ENCODE measurements around the gene MYH1. TPM values are rescaled to one million over a fixed set of nuclear protein-coding genes. Genes with fewer than 3 reads are reported as not detected.

MYH1 gene
- total RNA-seq, 1 experiment from 2014 or later, result not detected

- intact Hi-C loops (cut with micrococcal nuclease; ENCODE audit: unreplicated experiment), result no loop called here
- H3K36me3 Mint-ChIP-seq (ENCODE audit: insufficient read depth, unreplicated experiment), result no peaks in the 10 kb centered on the region
- CTCF ChIA-PET, result no interaction called here
- DNase-seq, result no peak
- H3K4me1 Mint-ChIP-seq (ENCODE audit: low read depth, unreplicated experiment), result no peaks in the 10 kb centered on the region
- no peak for TF ChIP-seq CTCF (IDR thresholded peaks at IDR 0.05; ENCODE audit: unreplicated experiment)
- H3K4me3 Mint-ChIP-seq (ENCODE audit: low read depth, unreplicated experiment), result no peak overlapping the region
- BruUV-seq (replicated peaks), result no TSS peak
- H3K27ac Mint-ChIP-seq (ENCODE audit: unreplicated experiment), result no peak overlapping the region
- H3K27me3 Mint-ChIP-seq (ENCODE audit: unreplicated experiment), result no peaks in the 10 kb centered on the region
- H3K9me3 Mint-ChIP-seq (ENCODE audit: low read depth, unreplicated experiment), result no peaks in the 10 kb centered on the region
Observed at GRCh38 chr17:10471858-10472257, 46.5 kb downstream of the MYH1 start.

- no peak for DNase-seq
- TF ChIP-seq CTCF (IDR thresholded peaks at IDR 0.05; ENCODE audit: unreplicated experiment), result no peak
- no TSS peak for BruUV-seq (replicated peaks)
- intact Hi-C loops (cut with micrococcal nuclease; ENCODE audit: unreplicated experiment), result no loop called here
- Mint-ChIP-seq H3K36me3 (ENCODE audit: insufficient read depth, unreplicated experiment) (no peaks in the 10 kb centered on the region), H3K4me3 (ENCODE audit: low read depth, unreplicated experiment) (no peak within 1 kb of the TSS), H3K27ac (ENCODE audit: unreplicated experiment) (no peak within 1 kb of the TSS), H3K4me1 (ENCODE audit: low read depth, unreplicated experiment) (no peaks in the 10 kb centered on the region), H3K27me3 (ENCODE audit: unreplicated experiment) (no peaks in the 10 kb centered on the region), H3K9me3 (ENCODE audit: low read depth, unreplicated experiment) (no peaks in the 10 kb centered on the region)
- CTCF ChIA-PET, result no interaction called here
Observed at GRCh38 chr17:10469459-10469858, 48.9 kb downstream of the MYH1 start, which contains the start of gene MYH4. MYH4 (minus strand) TSS chr17:10469559; CDS start chr17:10466745, 2,814 bp downstream.

- Mint-ChIP-seq H3K4me3 (ENCODE audit: low read depth, unreplicated experiment) (no peak overlapping the region), H3K36me3 (ENCODE audit: insufficient read depth, unreplicated experiment) (no peaks in the 10 kb centered on the region), H3K9me3 (ENCODE audit: low read depth, unreplicated experiment) (peaks cover 7% of the 10 kb centered on the region), H3K27me3 (ENCODE audit: unreplicated experiment) (no peaks in the 10 kb centered on the region), H3K27ac (ENCODE audit: unreplicated experiment) (no peak overlapping the region), H3K4me1 (ENCODE audit: low read depth, unreplicated experiment) (no peaks in the 10 kb centered on the region)
- intact Hi-C loops (cut with micrococcal nuclease; ENCODE audit: unreplicated experiment), result no loop called here
- no peak for TF ChIP-seq CTCF (IDR thresholded peaks at IDR 0.05; ENCODE audit: unreplicated experiment)
- DNase-seq, result no peak
- no TSS peak for BruUV-seq (replicated peaks)
- CTCF ChIA-PET, result no interaction called here
Observed at GRCh38 chr17:10463402-10463801, 54.9 kb downstream of the MYH1 start.

GRCh38 chr17:10460062-10460461 is 58.3 kb downstream of the MYH1 start:
- peaks cover 7% of the 10 kb centered on the region for H3K9me3 Mint-ChIP-seq (ENCODE audit: low read depth, unreplicated experiment)
- H3K27ac Mint-ChIP-seq (ENCODE audit: unreplicated experiment), result no peak overlapping the region
- no TSS peak for BruUV-seq (replicated peaks)
- no peaks in the 10 kb centered on the region for H3K4me1 Mint-ChIP-seq (ENCODE audit: low read depth, unreplicated experiment)
- intact Hi-C loops (cut with micrococcal nuclease; ENCODE audit: unreplicated experiment), result no loop called here
- H3K36me3 Mint-ChIP-seq (ENCODE audit: insufficient read depth, unreplicated experiment), result no peaks in the 10 kb centered on the region
- H3K27me3 Mint-ChIP-seq (ENCODE audit: unreplicated experiment), result no peaks in the 10 kb centered on the region
- TF ChIP-seq CTCF (IDR thresholded peaks at IDR 0.05; ENCODE audit: unreplicated experiment), result no peak
- CTCF ChIA-PET, result no interaction called here
- DNase-seq, result no peak
- no peak overlapping the region for H3K4me3 Mint-ChIP-seq (ENCODE audit: low read depth, unreplicated experiment)

All from Calu3 (cell line).